Measurements from ENCODE around the gene KLHL41.
A peak's percentile ranks its signal among the peaks of the same experiment; 100 is the strongest.
"Not testable (repeated sequence)": the region's sequence is repeated elsewhere in the genome, so short reads cannot be mapped to it uniquely, and the experiment has no call there.

Gene KLHL41

GRCh38 chr2:169573160-169573973 lies 63.9 kb downstream of the KLHL41 start, which contains the start of gene FASTKD1:
TSS of gene FASTKD1 (minus strand) at chr2:169573865. CDS start at chr2:169572029, 1,836 bp downstream.
- DNase-seq: peak; percentile 60

- no peak for DNase-seq
Measured at GRCh38 chr2:169573974-169574299, 64.4 kb downstream of the KLHL41 start.

DNA sequence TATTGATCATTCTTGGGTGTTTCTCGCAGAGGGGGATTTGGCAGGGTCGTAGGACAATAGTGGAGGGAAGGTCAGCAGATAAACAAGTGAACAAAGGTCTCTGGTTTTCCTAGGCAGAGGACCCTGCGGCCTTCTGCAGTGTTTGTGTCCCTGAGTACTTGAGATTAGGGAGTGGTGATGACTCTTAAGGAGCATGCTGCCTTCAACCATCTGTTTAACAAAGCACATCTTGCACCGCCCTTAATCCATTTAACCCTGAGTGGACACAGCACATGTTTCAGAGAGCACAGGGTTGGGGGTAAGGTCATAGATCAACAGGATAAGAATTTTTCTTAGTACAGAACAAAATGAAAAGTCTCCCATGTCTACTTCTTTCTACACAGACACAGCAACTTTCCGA lies 65.0 kb downstream of the KLHL41 start:
- not testable (repeated sequence) for DNase-seq

DNA sequence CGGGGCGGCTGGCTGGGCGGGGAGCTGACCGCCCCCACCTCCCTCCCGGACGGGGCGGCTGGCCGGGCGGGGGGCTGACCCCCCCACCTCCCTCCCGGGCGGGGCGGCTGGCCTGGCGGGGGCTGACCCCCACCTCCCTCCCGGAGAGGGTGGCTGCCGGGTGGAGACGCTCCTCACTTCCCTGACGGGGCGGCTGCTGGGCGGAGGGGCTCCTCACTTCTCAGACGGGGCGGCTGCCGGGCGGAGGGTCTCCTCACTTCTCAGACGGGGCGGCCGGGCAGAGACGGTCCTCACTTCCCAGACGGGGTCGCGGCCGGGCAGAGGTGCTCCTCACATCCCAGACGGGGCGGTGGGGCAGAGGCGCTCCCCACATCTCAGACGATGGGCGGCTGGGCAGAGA lies 65.8 kb downstream of the KLHL41 start:
- DNase-seq: not testable (repeated sequence)
